Measurements from ENCODE around the gene NXF1. TPM values are rescaled to one million over a fixed set of nuclear protein-coding genes. Genes with fewer than 3 reads are reported as not detected.

NXF1 gene
- total and polyA plus RNA-seq, 2 experiments from 2014 or later = 37.2 to 71.9 TPM

- no peak overlapping the region for H3K27ac ChIP-seq
- peaks cover 23% of the 10 kb centered on the region for H3K4me1 ChIP-seq (ENCODE audit: insufficient read depth)
- no peak overlapping the region for H3K4me2 ChIP-seq
- no peaks in the 10 kb centered on the region for H3K9me3 ChIP-seq (ENCODE audit: low read depth)
- DNase-seq (ENCODE audit: low spot score) = no peak
- H3K9me2 ChIP-seq (replicated peaks; ENCODE audit: insufficient read depth) = no peaks in the 10 kb centered on the region
- no peak for TF ChIP-seq EZH2 (IDR thresholded peaks at IDR 0.05; ENCODE audit: borderline replicate concordance)
- TF ChIP-seq EZH2phosphoT487 (IDR thresholded peaks at IDR 0.05; ENCODE audit: low read depth, severe bottlenecking, unreplicated experiment) = no peak
- TF ChIP-seq CTCF (IDR thresholded peaks at IDR 0.05; ENCODE audit: poor library complexity) = no peak
- peaks cover 27% of the 10 kb centered on the region for H3K79me2 ChIP-seq
- H3K27me3 ChIP-seq = no peaks in the 10 kb centered on the region
- H3K4me3 ChIP-seq = no peak overlapping the region
- H4K20me1 ChIP-seq (ENCODE audit: insufficient read depth, poor library complexity, severe bottlenecking) = no peaks in the 10 kb centered on the region
- no peaks in the 10 kb centered on the region for H3K36me3 ChIP-seq (replicated peaks; ENCODE audit: insufficient read depth, low read depth)
- no peak overlapping the region for H2AFZ ChIP-seq
- WGBS (ENCODE audit: low lambda C conversion rate, missing lambda C conversion rate) = 89% methylated on average over 8 of the region's 8 CpGs
Measured at GRCh38 chr11:62794201-62794775, 11.0 kb downstream of the NXF1 start.

- DNase-seq (ENCODE audit: low spot score) = peak; percentile 59
- Histone ChIP-seq H3K27ac (peak overlapping the region; percentile 73), H3K9me3 (ENCODE audit: low read depth) (no peaks in the 10 kb centered on the region), H3K9me2 (replicated peaks; ENCODE audit: insufficient read depth) (no peaks in the 10 kb centered on the region), H3K4me3 (no peak overlapping the region), H2AFZ (peak overlapping the region; percentile 10), H3K4me2 (peak overlapping the region; percentile 92), H3K4me1 (ENCODE audit: insufficient read depth) (peaks cover 32% of the 10 kb centered on the region), H3K79me2 (peaks cover 43% of the 10 kb centered on the region), H4K20me1 (ENCODE audit: insufficient read depth, poor library complexity, severe bottlenecking) (no peaks in the 10 kb centered on the region), H3K36me3 (replicated peaks; ENCODE audit: insufficient read depth, low read depth) (no peaks in the 10 kb centered on the region), H3K27me3 (no peaks in the 10 kb centered on the region)
- 23% methylated on average over 11 of the region's 11 CpGs for WGBS (ENCODE audit: low lambda C conversion rate, missing lambda C conversion rate)
- no peak for TF ChIP-seq EZH2phosphoT487 (IDR thresholded peaks at IDR 0.05; ENCODE audit: low read depth, severe bottlenecking, unreplicated experiment)
- TF ChIP-seq CTCF (IDR thresholded peaks at IDR 0.05; ENCODE audit: poor library complexity) = no peak
- TF ChIP-seq EZH2 (IDR thresholded peaks at IDR 0.05; ENCODE audit: borderline replicate concordance) = no peak
Measured at GRCh38 chr11:62792202-62792575, 13.1 kb downstream of the NXF1 start.

- Histone ChIP-seq H3K9me3 (ENCODE audit: low read depth) (no peaks in the 10 kb centered on the region), H3K9me2 (replicated peaks; ENCODE audit: insufficient read depth) (no peaks in the 10 kb centered on the region), H3K36me3 (replicated peaks; ENCODE audit: insufficient read depth, low read depth) (no peaks in the 10 kb centered on the region), H3K4me2 (peak within 1 kb of the TSS; percentile 92), H4K20me1 (ENCODE audit: insufficient read depth, poor library complexity, severe bottlenecking) (no peaks in the 10 kb centered on the region), H3K27me3 (no peaks in the 10 kb centered on the region), H2AFZ (peak within 1 kb of the TSS; percentile 21), H3K79me2 (peaks cover 43% of the 10 kb centered on the region), H3K4me3 (peak within 1 kb of the TSS; percentile 87), H3K4me1 (ENCODE audit: insufficient read depth) (peaks cover 32% of the 10 kb centered on the region), H3K27ac (peak within 1 kb of the TSS; percentile 73)
- WGBS (ENCODE audit: low lambda C conversion rate, missing lambda C conversion rate) = under 1% methylated on average over 45 of the region's 58 CpGs
- peak; percentile 95 for DNase-seq (ENCODE audit: low spot score)
- no peak for TF ChIP-seq CTCF (IDR thresholded peaks at IDR 0.05; ENCODE audit: poor library complexity)
- no peak for TF ChIP-seq EZH2 (IDR thresholded peaks at IDR 0.05; ENCODE audit: borderline replicate concordance)
- no peak for TF ChIP-seq EZH2phosphoT487 (IDR thresholded peaks at IDR 0.05; ENCODE audit: low read depth, severe bottlenecking, unreplicated experiment)
Measured at GRCh38 chr11:62791501-62792201, 13.6 kb downstream of the NXF1 start, which contains the start of gene TMEM223. Gene TMEM223 (minus strand): TSS chr11:62792006. CDS start chr11:62791994, 12 bp downstream.
